Stimulated activated naive CD4-positive, alpha-beta T cell (primary cell): ENCODE results near the gene PPP2R1B.
"Not testable (repeated sequence)": the region's sequence is repeated elsewhere in the genome, so short reads cannot be mapped to it uniquely, and the experiment has no call there.

Source experiments
- DNase-seq, 6 experiments: peaks; one replicate each; lab custom pipeline; 2025; lab: John Stamatoyannopoulos, UW

PPP2R1B gene

GRCh38 chr11:111765984-111766833, at the start of gene PPP2R1B:
TSS of gene PPP2R1B (minus strand) at chr11:111766389. CDS start at chr11:111766361, 28 bp downstream.
- peak; percentile 69 to 89 (median 78) for DNase-seq

- no peak for DNase-seq
These were observed 49.3 kb upstream of the PPP2R1B start for GRCh38 chr11:111815489-111815888.

- no peak for DNase-seq
These were observed 48.5 kb upstream of the PPP2R1B start for GRCh38 chr11:111814557-111815320.

- DNase-seq: no peak
These were observed 47.9 kb upstream of the PPP2R1B start for GRCh38 chr11:111814106-111814505.

- no peak for DNase-seq
These were observed 46.0 kb upstream of the PPP2R1B start for GRCh38 chr11:111812211-111812610.

- DNase-seq: no peak
These were observed 45.3 kb upstream of the PPP2R1B start for GRCh38 chr11:111811445-111811844.

- no peak for DNase-seq
These were observed 42.6 kb upstream of the PPP2R1B start for GRCh38 chr11:111808834-111809233.

GRCh38 chr11:111808063-111808588, 41.9 kb upstream of the PPP2R1B start:
- no peak for DNase-seq

GRCh38 chr11:111807076-111807475, 40.9 kb upstream of the PPP2R1B start:
- DNase-seq: no peak

GRCh38 chr11:111801135-111801534, 34.9 kb upstream of the PPP2R1B start:
- no peak for DNase-seq

GRCh38 chr11:111798279-111798678, 32.1 kb upstream of the PPP2R1B start:
- DNase-seq: no peak

- DNase-seq: no peak
These were observed 31.0 kb upstream of the PPP2R1B start for GRCh38 chr11:111797145-111797581.

GRCh38 chr11:111796696-111797095, 30.5 kb upstream of the PPP2R1B start:
- no peak for DNase-seq

- no peak for DNase-seq
These were observed 29.3 kb upstream of the PPP2R1B start for GRCh38 chr11:111795334-111795985.

- no peak for DNase-seq
These were observed 27.7 kb upstream of the PPP2R1B start for GRCh38 chr11:111793863-111794262.

- DNase-seq: no peak
These were observed 26.8 kb upstream of the PPP2R1B start for GRCh38 chr11:111792955-111793500.

- DNase-seq: no peak
These were observed 26.1 kb upstream of the PPP2R1B start for GRCh38 chr11:111792314-111792713.

GRCh38 chr11:111788464-111788863, 22.3 kb upstream of the PPP2R1B start:
- DNase-seq: no peak

- DNase-seq: no peak
These were observed 21.9 kb upstream of the PPP2R1B start for GRCh38 chr11:111788051-111788450.

- no peak for DNase-seq
These were observed 19.8 kb upstream of the PPP2R1B start for GRCh38 chr11:111785886-111786412.

- no peak for DNase-seq
These were observed 18.9 kb upstream of the PPP2R1B start for GRCh38 chr11:111785076-111785475.

- DNase-seq: not testable (repeated sequence)
These were observed 18.1 kb upstream of the PPP2R1B start for GRCh38 chr11:111784311-111784710.
